K562 (cell line): Measurements from ENCODE around the gene ZG16B. TPM values are rescaled to one million over a fixed set of nuclear protein-coding genes. Genes with fewer than 3 reads are reported as not detected.
A peak's percentile ranks its signal among the peaks of the same experiment; 100 is the strongest.

Source experiments
- CBFA2T3 ChIP-seq: fragments of 450-650 bp; IDR thresholded peaks from 2 replicates; pipeline ENCODE4 v1.6.1; 2017
- COPS2 ChIP-seq: fragments of 450-650 bp; conservative IDR thresholded peaks from 2 replicates; pipeline ENCODE4 v1.6.1; 2016; ENCODE audit warnings: mild to moderate bottlenecking, moderate library complexity
- GATA2 ChIP-seq: sonication (generic); formaldehyde crosslinking; IDR thresholded peaks from 2 replicates; pipeline ENCODE4 v1.4.0; 2020; ENCODE audit warnings: mild to moderate bottlenecking, missing genetic modification reagents
- GATAD2A ChIP-seq: fragments of 450-650 bp; IDR thresholded peaks from 2 replicates; pipeline ENCODE4 v1.6.1; 2017
- HDAC8 ChIP-seq: fragments of 450-650 bp; IDR thresholded peaks from 2 replicates; pipeline ENCODE4 v1.6.1; 2016; ENCODE audit warnings: mild to moderate bottlenecking, missing genetic modification characterization, moderate library complexity, missing compliant biosample characterization
- KAT2B ChIP-seq: IDR thresholded peaks from one replicate; pipeline ENCODE4 v1.6.1; 2012; ENCODE audit warnings: low read depth, mild to moderate bottlenecking, control low read depth, inconsistent platforms, low read length, moderate library complexity
- NBN ChIP-seq: fragments of 450-650 bp; IDR thresholded peaks from 2 replicates; pipeline ENCODE4 v1.6.1; 2016; ENCODE audit warnings: low read depth, mild to moderate bottlenecking
- POLR2G ChIP-seq: fragments of 200-400 bp; formaldehyde crosslinking; IDR thresholded peaks from 2 replicates; pipeline ENCODE4 v1.6.1; 2017; ENCODE audit warnings: low read depth, mild to moderate bottlenecking, antibody characterized with exemption, low read length, moderate library complexity
- POLR3A ChIP-seq: IDR thresholded peaks from 2 replicates; pipeline ENCODE4 v1.6.1; 2011; ENCODE audit warnings: borderline replicate concordance, mild to moderate bottlenecking, moderate library complexity; ENCODE audit not compliant: insufficient read length, insufficient read depth; ENCODE audit errors: extremely low read depth
- RREB1 ChIP-seq: fragments of 250-450 bp; sonication (Bioruptor Pico); IDR thresholded peaks from 2 replicates; pipeline ENCODE4 v1.4.0; 2020
- TSC22D4 ChIP-seq: fragments of 450-650 bp; IDR thresholded peaks from 2 replicates; pipeline ENCODE4 v1.6.1; 2016; ENCODE audit warnings: missing genetic modification characterization, missing biosample characterization, control low read depth
- USF1 ChIP-seq: sonication (generic); formaldehyde crosslinking; IDR thresholded peaks from 2 replicates; pipeline ENCODE4 v1.9.0; 2022; ENCODE audit warnings: mild to moderate bottlenecking, missing genetic modification reagents
- ZNF184 ChIP-seq: sonication (generic); formaldehyde crosslinking; IDR thresholded peaks from 2 replicates; pipeline ENCODE4 v1.5.0; 2020; ENCODE audit warnings: missing genetic modification reagents
- ZNF277 ChIP-seq: fragments of 250-450 bp; sonication (Bioruptor Pico); IDR thresholded peaks from 2 replicates; pipeline ENCODE4 v1.8.0; 2022; ENCODE audit warnings: inconsistent platforms, mild to moderate bottlenecking, moderate library complexity, borderline replicate concordance
- ZNF324 ChIP-seq: fragments of 250-450 bp; sonication (Bioruptor Pico); IDR thresholded peaks from 2 replicates; pipeline ENCODE4 v1.4.0; 2020; ENCODE audit warnings: mild to moderate bottlenecking
- ZNF584 ChIP-seq: fragments of 200-800 bp; sonication (Bioruptor generic); IDR thresholded peaks from 2 replicates; pipeline ENCODE4 v1.6.1; 2016; ENCODE audit warnings: low read depth, mild to moderate bottlenecking, missing genetic modification characterization, missing compliant biosample characterization
- ZSCAN29 ChIP-seq: fragments of 450-650 bp; IDR thresholded peaks from 2 replicates; pipeline ENCODE4 v1.6.1; 2017
- polyA plus RNA-seq, 8 experiments: library from polyadenylated mRNA; depleted of rRNA in 4 of 8; stranded (reverse) in 5 of 8; unstranded in 3 of 8; fragments of >200 nt; fragmentation: Nextera tagmentation in 2 of 8; fragmentation: Illumina TruSeq in 1 of 8; extraction: Ambion mirVana in 2 of 8; extraction: Trizol in 1 of 8; gene quantifications; 2 replicates each; pipeline versions ENCODE4 v1.2.1 to v1.2.3, GENCODE V29; 2011 to 2014; ENCODE audit warnings: inconsistent platforms in 1 of 8, missing spikeins in 1 of 8
- total RNA-seq, 7 experiments: library from RNA; depleted of rRNA in 6 of 7; stranded (reverse); fragments of >200 nt in 6 of 7; fragmentation: Illumina TruSeq in 2 of 7; extraction: Trizol in 2 of 7; gene quantifications; 2 replicates each; pipeline versions ENCODE4 v1.2.1 to v1.2.3, GENCODE V29; 2011 to 2021; ENCODE audit warnings: low replicate concordance in 1 of 7

The ZG16B gene
- total and polyA plus RNA-seq, 9 of the 15 experiments (the other 6 are each of a cell fraction or from before 2014, with no cell fraction given): 0.25 to 0.43 (median 0.34) TPM; not detected in 5

- no peak for TF ChIP-seq GATA2
- TF ChIP-seq ZNF324: no peak
- TF ChIP-seq USF1 (CRISPR knock-in tag): no peak; the same call in 1 of the 2 replicates
- TF ChIP-seq COPS2: no peak
- TF ChIP-seq KAT2B: no peak
- TF ChIP-seq ZNF184 (CRISPR knock-in tag): no peak
- TF ChIP-seq HDAC8 (tag): no peak
- no peak for TF ChIP-seq GATAD2A
- TF ChIP-seq POLR3A: no peak
- TF ChIP-seq ZNF277 (CRISPR knock-in tag): no peak
- TF ChIP-seq CBFA2T3: no peak; the same call in 1 of the 2 replicates
- TF ChIP-seq NBN: no peak
- peak; percentile 57 for TF ChIP-seq POLR2G
- TF ChIP-seq ZSCAN29: peak; percentile 90
- no peak for TF ChIP-seq ZNF584
- TF ChIP-seq RREB1 (CRISPR knock-in tag): 0 out of 2 replicates have a peak, but pooled peaks have one; percentile 43
- TF ChIP-seq TSC22D4 (tag): no peak
Observed at GRCh38 chr16:2842340-2843000, 12.4 kb downstream of the ZG16B start (continued).
